Measurements from ENCODE around the gene RPP14.
"Not testable (repeated sequence)": the region's sequence is repeated elsewhere in the genome, so short reads cannot be mapped to it uniquely, and the experiment has no call there.

The RPP14 gene

DNA sequence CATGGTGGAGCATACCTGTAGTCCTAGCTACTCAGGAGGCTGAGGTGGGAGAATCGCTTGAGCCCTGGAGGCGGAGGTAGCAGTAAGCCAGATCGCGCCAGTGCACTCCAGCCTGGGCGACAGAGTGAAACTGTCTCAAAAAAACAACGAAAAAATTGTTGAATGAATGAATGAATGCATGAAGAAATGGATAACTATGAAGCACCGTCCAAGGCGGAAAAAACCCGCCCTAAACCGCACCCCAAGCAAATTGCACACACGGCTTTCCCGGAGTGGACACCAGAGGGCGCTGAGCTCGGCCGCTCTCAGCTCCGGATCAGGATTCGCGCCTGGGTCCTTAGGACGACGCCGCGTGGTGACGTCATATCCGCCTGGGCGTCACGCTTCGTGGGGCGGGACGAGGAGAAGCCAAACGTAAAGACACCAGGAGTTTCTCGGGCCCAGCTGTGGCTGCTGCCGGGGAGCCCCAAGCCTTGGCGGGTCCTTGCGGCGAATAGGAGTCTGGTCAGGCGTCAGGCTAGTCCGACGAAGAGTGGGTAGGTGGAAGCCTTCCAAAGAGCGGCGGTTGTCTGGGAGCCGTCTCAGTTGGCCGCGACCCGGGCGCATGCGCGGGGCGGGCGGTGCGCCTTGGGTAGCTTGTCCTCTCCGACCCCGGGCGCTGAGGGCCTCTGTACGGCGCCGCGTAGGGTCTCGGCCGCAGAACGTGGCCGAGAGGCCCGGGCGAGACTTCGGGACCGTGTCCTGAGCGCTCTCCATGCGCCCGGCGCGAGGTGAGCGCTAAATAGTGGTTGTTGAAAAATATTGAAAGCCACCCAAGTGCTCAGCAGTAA, at the start of gene RPP14, which contains the start of gene HTD2:
Gene RPP14, plus strand, starts transcription at position 364 of the 830 bp plus-strand sequence. CDS start 4,085 bp downstream, outside the sequence.
Gene HTD2, plus strand, starts transcription at position 639 of the 830 bp plus-strand sequence. CDS start 11,094 bp downstream, outside the sequence.
- peak; percentile 97 to 99 for DNase-seq

DNA sequence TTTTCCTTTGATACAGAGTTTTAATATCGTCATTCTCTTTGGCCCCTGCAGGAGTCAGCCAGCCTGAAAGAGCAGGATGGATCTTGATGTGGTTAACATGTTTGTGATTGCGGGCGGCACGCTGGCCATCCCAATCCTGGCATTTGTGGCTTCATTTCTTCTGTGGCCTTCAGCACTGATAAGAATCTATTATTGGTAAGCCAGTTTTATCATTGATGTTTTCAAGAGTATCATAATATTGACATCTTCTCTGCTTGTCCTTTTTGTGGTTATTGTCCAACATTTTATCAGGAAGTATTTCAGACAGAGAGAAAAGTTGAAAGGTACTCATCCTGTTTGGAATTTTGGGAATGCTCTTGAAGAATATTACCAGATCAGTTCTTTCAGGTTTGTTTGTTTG, 49.5 kb upstream of the RPP14 start:
- no peak for DNase-seq

DNA sequence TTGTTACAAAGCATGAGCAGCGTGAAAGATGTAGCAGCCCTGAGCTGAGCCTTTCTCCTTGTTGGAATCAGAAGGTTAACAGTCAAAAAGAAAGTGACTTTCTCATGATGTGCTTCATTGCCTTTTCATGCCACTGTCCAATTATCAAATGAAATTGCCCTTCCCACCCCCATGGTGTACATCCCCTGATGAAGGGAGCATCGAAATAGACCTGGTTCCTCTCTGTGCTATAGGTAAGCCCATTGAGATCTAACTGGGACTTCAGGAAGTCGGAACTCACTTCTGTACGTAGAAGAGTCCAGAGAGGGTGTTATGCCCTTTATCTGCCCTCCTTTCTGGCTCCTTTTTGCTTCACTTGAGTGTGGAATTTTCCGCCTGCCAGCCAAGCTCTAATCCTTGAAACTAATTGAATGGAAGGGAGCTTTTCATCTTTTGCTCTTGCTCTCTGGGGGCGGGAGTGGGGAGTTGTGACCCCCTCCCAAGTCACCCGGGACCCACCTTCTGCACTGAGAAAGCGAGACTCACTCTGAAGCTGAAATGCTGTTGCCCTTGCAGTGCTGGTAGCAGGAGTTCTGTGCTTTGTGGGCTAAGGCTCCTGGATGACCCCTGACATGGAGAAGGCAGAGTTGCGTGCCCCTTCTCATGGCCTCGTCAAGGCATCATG, 47.5 kb upstream of the RPP14 start:
- DNase-seq: no peak

DNA sequence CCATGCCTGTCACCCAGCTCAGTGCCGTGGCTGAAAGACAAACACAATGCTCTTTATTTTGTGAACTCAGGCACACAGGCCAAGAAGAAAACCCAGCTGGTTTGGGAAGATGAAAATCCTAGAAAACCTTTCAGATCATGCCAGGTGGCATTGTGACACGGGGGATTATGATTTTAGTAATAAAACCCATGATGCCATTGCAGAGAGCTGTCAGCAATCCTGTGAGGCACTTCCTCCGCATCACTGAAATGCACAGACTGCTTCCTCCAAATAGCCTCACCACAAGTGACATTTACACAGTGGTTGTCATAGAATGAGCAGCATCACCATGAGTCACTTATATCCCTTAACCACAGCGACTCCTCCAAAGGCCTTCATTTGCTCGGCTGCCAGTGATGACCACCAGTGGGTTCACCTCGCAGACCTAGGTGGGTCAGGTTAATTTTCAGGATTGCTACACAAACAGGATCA, 45.7 kb upstream of the RPP14 start:
- no peak for DNase-seq

DNA sequence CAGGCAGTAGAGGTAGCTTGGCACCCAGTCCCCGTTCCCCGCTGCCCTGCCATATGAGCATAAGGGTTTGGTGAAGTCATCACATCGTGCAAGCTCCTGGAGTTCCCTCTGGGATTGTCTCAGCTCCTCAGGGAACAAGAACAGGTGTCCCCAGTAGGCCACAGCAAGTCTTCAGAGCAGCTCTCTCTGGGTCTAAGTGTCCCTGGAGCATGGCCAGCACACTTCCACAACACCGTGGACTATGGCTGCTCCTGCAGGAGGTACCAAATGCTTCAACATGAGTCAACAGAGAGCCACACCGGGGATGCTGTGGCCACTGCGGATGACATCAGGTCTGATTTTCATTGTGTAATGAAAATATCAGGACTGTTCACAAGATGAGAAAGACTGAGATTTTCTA, 45.3 kb upstream of the RPP14 start:
- no peak for DNase-seq

DNA sequence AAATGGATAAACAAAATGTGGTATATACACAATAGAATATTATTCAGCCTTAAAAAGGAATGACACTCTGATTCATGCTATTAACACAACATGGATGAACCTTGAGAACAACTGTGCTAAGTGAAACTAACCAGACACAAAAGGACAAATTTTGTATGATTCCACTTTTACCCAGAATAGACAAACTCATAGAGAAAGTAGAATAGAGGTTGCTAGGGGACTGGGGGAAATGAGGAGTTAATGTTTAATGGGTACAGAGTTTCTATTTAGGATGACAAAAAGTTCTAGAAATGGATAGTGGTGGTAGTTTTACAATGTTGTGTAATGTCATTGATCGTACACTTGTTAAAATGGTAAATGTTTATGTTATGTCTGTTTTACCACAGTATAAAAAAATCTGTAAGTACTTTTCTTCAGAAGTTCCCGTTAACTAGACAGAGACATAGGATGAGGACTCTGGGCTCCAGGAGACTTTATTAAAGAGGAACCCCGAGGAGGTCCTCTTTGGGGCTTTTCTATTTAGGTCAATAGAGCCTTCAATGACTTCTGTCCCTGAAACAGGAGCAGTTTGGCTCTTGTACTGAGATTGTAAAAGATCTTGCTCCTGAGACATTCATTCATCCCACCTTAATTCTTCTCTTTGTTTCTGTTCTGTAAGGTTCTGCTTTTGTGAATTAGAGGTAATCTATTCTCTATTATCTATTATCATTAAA, 43.9 kb upstream of the RPP14 start:
- no peak for DNase-seq

DNA sequence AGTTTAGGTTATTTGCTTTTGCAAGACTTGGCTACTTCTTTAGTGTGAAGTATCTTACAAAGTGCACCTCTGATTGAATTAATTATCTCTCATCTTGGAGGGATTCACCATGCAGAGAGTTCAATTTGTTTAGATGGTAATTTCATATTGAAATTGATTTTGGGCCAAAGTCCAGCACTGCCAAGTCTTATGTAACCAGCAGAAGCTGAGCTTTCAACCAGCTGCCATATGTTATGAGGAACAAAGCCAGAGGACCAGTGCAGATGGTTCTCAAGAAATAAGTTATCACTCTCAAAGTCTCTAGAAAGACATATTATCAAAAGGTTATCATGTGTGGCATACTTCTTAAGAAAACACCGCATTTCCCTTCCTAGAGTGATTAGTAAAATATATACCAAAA, 39.5 kb upstream of the RPP14 start:
- no peak for DNase-seq

DNA sequence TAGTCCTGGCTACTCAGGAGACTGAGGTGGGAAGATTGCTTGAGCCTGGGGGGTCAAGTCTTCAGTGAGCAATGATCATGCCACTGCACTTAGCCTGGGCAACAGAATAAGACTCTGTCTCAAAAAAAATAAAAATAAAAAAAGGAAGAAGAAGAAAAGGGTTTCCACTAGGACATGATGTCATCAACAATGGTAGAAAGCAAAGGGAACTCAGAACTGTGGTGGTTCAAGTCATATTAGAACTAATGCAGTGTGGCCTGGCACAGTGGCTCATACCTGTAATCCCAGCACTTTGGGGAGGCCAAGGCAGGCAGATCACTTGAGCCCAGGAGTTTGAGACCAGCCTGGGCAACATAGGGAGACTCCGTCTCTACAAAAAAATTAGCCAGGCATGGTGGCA, 38.5 kb upstream of the RPP14 start:
- not testable (repeated sequence) for DNase-seq

DNA sequence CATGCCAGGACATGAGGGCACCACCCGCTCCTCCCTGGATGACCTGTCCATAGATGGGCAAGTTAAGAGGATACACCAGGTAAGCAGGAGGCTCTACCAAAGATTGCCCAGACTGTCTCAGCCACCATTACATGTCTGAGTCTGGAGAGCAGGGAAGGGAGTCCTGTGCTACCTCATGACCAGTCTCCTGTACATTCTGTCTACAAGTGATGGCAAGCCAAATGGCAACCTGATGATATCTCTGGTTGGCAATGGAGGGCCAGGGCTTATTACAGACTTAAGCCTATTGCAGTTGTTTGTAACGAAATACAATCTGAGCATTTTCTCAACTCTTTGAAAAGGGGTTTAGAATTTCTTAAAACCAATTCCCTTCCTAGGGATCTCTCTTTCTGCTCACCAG, 36.7 kb upstream of the RPP14 start:
- no peak for DNase-seq

DNA sequence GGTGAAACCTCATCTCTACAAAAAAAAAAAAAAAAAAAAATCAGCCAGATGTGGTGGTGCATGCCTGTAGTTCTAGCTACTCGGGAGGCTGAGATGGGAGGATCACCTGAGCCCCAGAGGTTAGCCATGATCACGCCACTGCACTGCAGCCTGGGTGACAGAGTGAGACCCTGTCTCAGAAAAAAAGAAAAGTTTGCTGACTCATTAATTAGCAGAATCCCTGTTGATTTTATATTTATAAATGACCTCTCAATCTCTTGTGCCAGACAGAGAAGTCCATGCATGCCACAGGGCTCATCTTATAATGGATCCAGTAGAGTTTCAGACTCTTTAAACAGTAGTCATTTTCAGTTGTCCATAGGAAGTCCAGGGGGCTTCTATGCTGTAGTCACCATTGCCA, 35.6 kb upstream of the RPP14 start:
- no peak for DNase-seq

DNA sequence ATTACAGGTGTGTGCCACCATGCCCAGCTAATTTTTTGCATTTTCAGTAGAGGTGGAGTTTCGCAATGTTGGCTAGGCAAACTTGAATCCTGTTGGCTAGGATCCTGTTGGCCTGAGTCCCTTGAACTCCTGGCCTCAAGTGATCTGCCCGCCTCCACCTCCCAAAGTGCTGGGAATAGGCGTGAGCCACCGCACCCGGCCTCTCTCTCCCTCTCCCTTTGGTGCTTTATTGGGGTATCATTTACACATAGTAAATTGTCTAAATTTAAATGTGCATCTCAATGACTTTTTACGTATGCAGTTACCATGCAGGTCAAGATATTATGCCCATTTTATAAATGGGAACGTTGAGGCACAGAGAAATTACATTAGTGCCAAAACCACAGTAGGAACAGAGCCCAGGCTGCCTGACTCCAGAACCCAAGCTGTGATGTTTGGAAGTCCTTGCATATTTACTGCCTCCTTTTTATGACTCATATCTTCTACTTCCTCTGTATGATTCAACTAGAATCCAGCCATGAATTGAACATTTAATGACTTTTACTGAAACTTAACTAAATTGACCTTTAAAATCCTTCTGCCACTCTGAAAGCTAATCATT, 34.0 kb upstream of the RPP14 start:
- DNase-seq: no peak

DNA sequence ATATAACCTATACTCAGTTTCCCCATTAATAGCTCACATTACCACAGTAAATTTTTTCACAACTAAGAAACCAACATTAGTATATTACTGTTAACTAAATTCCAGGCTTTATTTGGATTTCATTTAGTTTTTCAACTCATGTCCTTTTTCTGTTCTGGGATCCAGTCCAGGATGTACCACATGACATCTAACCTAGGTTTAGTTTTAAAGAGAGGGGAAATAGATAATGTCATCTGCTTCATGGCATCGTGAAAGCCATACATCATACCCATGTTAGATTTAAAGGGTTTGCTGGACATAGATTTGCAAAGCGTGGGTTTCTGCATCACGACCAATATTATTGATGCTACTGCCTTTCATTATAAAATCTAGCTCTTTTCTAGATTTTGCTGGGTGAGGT, 33.2 kb upstream of the RPP14 start:
- DNase-seq: no peak

DNA sequence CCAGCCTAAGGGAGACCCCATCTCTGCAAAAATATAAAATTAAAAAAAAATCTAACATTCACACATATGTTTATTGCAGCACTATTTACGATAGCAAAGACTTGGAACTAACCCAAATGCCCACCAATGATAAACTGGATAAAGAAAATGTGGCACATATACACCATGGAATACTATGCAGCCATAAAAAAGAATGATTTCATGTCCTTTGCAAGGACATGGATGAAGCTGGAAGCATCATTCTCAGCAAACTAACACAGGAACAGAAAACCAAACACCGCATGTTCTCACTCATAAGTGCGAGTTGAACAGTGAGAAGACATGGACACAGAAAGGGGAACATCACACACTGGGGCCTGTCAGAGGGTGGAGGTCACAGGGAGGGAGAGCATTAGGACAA, 32.7 kb upstream of the RPP14 start:
- not testable (repeated sequence) for DNase-seq

DNA sequence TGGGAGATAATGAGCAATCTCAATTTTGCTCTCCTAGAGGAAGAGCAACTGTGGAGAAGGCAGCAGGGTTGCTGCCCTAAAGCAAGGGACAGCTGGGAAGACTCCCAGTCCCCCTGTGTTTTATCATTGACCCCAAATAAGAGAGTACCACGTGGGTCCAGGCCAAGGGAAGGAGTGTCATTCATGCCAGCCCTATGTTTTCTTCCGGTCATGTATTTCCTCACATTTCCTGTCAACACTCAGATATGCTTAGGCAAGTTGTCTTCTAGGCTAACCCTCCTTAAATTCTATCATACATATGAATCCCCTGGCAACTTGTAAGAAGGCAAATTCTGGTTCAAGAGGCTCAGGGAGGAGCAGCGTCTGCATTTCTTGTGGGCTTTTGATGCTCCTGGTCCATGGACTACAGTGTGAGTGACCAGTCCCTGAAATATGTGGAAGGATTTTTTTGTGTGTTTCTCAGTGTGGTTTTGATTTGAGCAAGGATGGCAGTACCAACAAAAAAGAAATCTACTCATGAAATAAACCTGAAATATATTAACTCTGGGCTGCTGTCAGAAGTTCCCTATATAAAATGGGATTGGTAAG, 31.9 kb upstream of the RPP14 start:
- DNase-seq: no peak

DNA sequence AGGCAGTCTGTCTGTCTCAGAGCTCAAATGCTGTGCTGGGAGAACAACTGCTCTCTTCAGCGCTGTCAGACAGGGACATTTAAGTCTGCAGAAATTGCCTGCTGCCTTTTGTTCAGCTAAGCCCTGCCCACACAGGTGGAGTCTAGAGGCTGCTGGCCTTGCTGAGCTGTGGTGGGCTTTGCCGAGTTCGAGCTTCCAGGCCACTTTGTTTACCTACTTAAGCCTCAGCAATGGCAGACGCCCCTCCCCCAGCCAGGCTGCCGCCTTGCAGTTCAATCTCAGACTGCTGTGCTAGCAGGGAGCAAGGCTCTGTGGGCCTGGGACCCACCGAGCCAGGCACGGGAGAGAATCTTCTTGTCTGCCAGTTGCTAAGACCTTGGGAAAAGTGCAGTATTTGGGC, 25.0 kb upstream of the RPP14 start:
- no peak for DNase-seq

DNA sequence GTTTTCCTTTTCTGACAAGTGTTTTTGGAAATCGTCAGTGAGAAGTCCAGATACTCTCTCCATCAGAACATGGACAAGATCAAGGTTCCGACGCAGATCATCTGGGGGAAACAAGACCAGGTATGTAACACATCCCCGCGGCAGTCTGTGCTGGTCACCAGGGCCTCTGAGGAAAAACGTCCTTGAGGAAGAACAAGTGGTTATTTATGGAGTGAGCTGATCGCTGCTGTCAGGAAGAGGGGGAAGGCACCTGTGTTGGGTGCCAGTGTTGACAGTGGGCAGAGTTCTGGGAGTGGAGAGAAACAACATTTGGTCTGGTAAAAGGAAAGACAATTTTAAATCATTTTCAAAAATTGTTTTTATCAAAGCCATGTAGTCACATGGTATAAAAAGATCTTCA, 20.7 kb upstream of the RPP14 start:
- DNase-seq: no peak

DNA sequence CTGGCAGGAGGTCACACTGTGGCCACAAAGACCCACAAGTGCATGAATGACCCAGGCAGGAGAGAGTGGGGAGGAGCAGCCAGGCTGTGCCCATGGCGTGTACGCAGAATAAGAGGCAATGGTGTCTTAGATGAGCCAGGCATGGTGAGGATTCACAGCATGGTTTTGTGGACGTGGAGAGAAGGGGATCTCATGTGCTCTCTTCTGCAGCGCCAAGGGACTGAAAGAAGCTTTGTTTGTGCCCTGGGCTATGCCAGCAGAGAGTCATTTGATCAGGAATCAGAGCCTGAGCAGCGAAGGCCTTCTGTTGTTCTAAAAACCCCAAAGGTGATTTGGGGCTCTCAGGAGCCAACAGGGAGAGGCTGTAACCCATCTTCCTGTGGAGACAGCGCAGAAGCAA, 18.7 kb upstream of the RPP14 start:
- no peak for DNase-seq

DNA sequence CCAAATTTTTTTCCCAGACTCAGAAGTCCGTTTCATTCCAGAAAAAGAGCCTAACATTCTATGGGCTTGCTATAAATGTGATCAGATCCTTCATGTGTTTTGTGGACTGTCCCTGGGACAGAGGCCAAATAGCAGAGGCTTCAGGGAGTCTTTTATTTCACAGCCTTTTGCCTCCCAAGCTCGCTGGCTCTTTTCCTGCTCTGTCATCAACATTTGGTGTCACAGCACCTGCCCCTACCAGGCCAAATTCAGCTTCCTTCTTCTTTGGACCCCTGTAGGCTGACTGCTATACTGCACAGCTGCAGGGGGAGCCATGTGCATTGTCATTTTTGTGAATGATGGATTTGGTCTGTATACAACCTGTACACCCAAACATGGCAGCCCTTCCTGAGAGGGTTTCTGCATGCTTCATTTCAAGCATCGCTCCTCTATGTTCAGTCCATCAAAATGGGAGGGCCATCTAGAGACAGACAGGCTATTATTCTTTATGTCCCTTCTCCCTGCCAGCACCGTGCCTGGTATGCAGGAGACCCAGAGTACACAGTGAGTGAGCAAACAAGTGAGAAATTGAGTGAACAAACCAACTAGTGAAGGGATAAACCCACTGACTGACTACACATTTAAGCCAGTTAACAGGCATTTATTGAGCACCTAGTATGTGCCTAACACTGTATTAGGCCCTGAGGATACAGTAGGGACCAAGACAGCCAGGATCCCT, 17.9 kb upstream of the RPP14 start:
- no peak for DNase-seq

DNA sequence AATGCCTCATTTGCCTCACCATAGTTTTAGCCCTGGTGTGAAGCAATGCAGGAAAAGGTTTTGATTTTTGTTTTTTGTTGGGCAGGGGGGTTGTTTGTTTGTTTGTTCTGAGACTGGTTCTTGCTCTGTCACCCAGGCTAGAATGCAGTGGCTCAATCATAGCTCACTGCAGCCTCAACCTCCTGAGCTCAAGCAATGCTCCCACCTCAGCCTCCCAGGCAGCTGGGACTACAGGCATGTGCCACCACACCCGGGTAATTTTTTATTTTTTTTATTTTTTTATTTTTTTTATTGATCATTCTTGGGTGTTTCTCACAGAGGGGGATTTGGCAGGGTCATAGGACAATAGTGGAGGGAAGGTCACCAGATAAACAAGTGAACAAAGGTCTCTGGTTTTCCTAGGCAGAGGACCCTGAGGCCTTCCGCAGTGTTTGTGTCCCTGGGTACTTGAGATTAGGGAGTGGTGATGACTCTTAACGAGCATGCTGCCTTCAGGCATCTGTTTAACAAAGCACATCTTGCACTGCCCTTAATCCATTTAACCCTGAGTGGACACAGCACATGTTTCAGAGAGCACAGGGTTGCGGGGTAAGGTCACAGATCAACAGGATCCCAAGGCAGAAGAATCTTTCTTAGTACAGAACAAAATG, 17.0 kb upstream of the RPP14 start:
- DNase-seq: not testable (repeated sequence)

DNA sequence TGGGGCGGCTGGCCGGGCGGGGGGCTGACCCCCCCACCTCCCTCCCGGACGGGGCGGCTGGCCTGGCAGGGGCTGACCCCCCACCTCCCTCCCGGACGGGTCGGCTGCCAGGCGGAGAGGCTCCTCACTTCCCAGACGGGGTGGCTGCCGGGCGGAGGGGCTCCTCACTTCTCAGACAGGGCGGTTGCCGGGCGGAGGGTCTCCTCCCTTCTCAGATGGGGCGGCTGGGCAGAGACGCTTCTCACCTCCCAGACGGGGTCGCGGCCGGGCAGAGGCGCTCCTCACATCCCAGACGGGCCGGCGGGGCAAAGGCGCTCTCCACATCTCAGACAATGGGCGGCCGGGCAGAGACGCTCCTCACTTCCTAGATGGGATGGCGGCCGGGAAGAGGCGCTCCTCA, 15.6 kb upstream of the RPP14 start:
- not testable (repeated sequence) for DNase-seq

DNA sequence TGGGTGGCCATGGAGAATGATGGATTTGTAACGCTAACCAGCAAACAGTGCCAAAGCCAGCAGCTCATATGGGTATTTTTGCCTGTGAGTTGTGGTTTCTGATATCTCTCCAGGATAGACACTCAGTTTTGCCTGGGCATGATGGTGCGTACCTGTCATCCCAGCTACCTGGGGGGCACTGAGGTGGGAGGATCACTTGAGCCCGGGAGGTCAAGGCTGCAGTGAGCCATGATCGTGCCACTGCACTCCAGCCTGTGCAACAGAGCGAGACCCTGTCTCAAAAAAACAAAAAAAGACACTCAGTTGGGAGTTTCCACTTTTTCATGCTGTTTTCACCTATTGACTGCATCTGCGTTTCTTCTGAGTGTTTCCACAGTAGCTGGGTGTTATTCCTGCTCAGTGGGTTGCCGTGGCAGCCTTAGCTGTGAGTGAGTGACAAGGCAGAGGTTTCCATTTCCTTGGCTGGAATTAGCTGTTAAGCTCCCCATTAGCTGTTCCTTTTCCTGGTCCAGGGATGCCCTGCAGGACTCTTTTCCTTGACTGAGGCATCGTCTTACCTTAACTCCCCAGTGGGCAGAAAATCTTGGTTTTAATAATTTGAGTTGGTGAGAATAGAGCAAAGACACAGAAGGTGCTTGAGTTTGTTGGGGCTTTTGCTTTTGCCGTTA, 14.2 kb upstream of the RPP14 start:
- DNase-seq: no peak
